Stomach (tissue), 4 donors: Measurements from ENCODE around the gene SMYD3.
"Not testable (repeated sequence)": the region's sequence is repeated elsewhere in the genome, so short reads cannot be mapped to it uniquely, and the experiment has no call there.

Source experiments
- EP300 ChIP-seq: sonication (generic); formaldehyde crosslinking; IDR thresholded peaks from one replicate; pipeline ENCODE4 v1.6.1; 2017; ENCODE audit warnings: antibody characterized with exemption
- POLR2A ChIP-seq, 4 donors: fragments of 450-650 bp; IDR thresholded peaks; one replicate each; pipeline ENCODE4 v1.6.1; 2016; ENCODE audit warnings: antibody characterized with exemption in 4 of 4, control low read depth in 2 of 4, mild to moderate bottlenecking in 1 of 4, moderate library complexity in 1 of 4
- TF ChIP-seq, protein P1 (sequence below), 7 experiments: fragments of 450-650 bp in 4 of 7; fragments of 200-600 bp in 3 of 7; sonication (generic) in 3 of 7; IDR thresholded peaks; one replicate each; pipeline ENCODE4 v1.5.1; 2016 to 2019; ENCODE audit warnings: antibody characterized with exemption in 7 of 7, control low read depth in 2 of 7, mild to moderate bottlenecking in 1 of 7

DNA sequence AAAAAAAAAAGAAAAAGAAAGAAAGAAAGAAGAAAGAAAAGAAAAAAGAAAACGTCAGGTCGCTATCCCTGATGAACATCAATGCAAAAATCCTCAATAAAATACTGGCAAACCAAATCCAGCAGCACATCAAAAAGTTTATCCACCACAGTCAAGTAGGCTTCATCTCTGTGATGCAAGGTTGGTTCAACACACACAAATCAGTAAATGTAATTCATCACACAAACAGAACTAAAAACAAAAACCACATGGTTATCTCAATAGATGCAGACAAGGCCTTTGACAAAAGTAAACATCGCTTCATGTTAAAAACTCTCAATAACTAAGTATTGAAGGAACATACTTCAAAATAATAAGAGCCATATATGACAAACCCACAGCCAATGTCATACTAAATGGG lies 779.0 kb downstream of the SMYD3 start:
- not testable (repeated sequence) for TF ChIP-seq EP300; POLR2A (IDR thresholded peaks at IDR 0.05)
- TF ChIP-seq, protein P1, sequence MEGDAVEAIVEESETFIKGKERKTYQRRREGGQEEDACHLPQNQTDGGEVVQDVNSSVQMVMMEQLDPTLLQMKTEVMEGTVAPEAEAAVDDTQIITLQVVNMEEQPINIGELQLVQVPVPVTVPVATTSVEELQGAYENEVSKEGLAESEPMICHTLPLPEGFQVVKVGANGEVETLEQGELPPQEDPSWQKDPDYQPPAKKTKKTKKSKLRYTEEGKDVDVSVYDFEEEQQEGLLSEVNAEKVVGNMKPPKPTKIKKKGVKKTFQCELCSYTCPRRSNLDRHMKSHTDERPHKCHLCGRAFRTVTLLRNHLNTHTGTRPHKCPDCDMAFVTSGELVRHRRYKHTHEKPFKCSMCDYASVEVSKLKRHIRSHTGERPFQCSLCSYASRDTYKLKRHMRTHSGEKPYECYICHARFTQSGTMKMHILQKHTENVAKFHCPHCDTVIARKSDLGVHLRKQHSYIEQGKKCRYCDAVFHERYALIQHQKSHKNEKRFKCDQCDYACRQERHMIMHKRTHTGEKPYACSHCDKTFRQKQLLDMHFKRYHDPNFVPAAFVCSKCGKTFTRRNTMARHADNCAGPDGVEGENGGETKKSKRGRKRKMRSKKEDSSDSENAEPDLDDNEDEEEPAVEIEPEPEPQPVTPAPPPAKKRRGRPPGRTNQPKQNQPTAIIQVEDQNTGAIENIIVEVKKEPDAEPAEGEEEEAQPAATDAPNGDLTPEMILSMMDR (IDR thresholded peaks at IDR 0.05) = not testable (repeated sequence)
